T-helper 17 cell (primary cell): ENCODE measurements around the gene ART5. TPM values are rescaled to one million over a fixed set of nuclear protein-coding genes. Genes with fewer than 3 reads are reported as not detected.

Source experiments
- ATAC-seq: fragments of 150-1000 bp; cut with Tn5 transposase; 2 replicates; pipeline ENCODE4 v1.10.0; 2021; ENCODE audit warnings: mild to moderate bottlenecking, moderate library complexity
- DNase-seq, 3 donors: peaks; one replicate each; pipeline versions ENCODE4 v3.0.0 to v3.0.0-alpha.2; 2020 to 2021
- H3K9me3 ChIP-seq: one replicate; pipeline ENCODE4 v1.7.0; 2013; ENCODE audit warnings: low read length, mild to moderate bottlenecking; ENCODE audit not compliant: control insufficient read depth, poor library complexity, severe bottlenecking
- H3K27ac Mint-ChIP-seq: one replicate; pipeline ENCODE4 v1.8.0; 2022; ENCODE audit warnings: mild to moderate bottlenecking, moderate library complexity, mixed read lengths
- H3K27me3 Mint-ChIP-seq: one replicate; pipeline ENCODE4 v1.8.0; 2022; ENCODE audit warnings: mixed read lengths
- H3K36me3 Mint-ChIP-seq: one replicate; pipeline ENCODE4 v1.8.0; 2022; ENCODE audit warnings: low read depth, mixed read lengths
- H3K4me1 Mint-ChIP-seq: one replicate; pipeline ENCODE4 v1.8.0; 2022; ENCODE audit warnings: mild to moderate bottlenecking, mixed read lengths
- H3K4me3 Mint-ChIP-seq: one replicate; pipeline ENCODE4 v1.8.0; 2022; ENCODE audit warnings: mild to moderate bottlenecking, moderate library complexity, mixed read lengths
- total RNA-seq, 4 donors: library from RNA in 2 of 4; stranded (reverse) in 2 of 4; gene quantifications; one replicate each; pipeline ENCODE4 v1.2.3 and lab custom pipeline; 2022 to 2026

The ART5 gene
- total RNA-seq, 2 donors from 2014 or later, result not detected

GRCh38 chr11:3626250-3626960, 15.4 kb downstream of the ART5 start:
- Mint-ChIP-seq H3K27ac (no peak overlapping the region), H3K36me3 (peaks cover 2% of the 10 kb centered on the region), H3K4me1 (peaks cover 11% of the 10 kb centered on the region), H3K27me3 (peaks cover 5% of the 10 kb centered on the region), H3K4me3 (no peak overlapping the region)
- no peaks in the 10 kb centered on the region for H3K9me3 ChIP-seq
- no peak for DNase-seq
- no peak for ATAC-seq

- H3K4me3 Mint-ChIP-seq, result no peak overlapping the region
- no peaks in the 10 kb centered on the region for H3K9me3 ChIP-seq
- DNase-seq (no peak), ATAC-seq (no peak)
- peaks cover 12% of the 10 kb centered on the region for H3K4me1 Mint-ChIP-seq
- H3K27ac Mint-ChIP-seq, result no peak overlapping the region
- H3K36me3 Mint-ChIP-seq, result peaks cover 2% of the 10 kb centered on the region
- H3K27me3 Mint-ChIP-seq, result peaks cover 5% of the 10 kb centered on the region
Observed at GRCh38 chr11:3623767-3624458, 17.9 kb downstream of the ART5 start.

DNA sequence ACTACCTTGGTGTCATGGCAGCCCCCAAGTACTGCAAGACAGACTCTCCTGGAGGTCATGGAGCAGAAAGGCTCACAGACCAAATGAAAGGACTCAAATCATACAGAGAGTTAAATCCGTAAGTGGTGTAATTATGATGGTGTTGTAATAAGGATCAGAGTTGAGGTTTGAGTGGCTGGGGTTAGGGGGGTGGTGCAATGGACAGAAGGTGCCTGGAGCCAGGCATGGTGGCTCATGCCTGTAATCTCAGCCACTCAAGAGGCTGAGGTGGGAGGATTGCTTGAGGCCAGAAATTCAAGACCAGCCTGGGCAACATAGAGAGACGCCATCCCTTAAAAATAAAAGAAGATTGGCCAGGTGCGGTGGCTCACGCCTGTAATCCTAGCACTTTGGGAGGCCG, 18.7 kb downstream of the ART5 start:
- peaks cover 5% of the 10 kb centered on the region for H3K27me3 Mint-ChIP-seq
- no peaks in the 10 kb centered on the region for H3K9me3 ChIP-seq
- H3K4me3 Mint-ChIP-seq, result no peak overlapping the region
- DNase-seq (no peak), ATAC-seq (no peak)
- H3K27ac Mint-ChIP-seq, result no peak overlapping the region
- peaks cover 12% of the 10 kb centered on the region for H3K4me1 Mint-ChIP-seq
- peaks cover 2% of the 10 kb centered on the region for H3K36me3 Mint-ChIP-seq

GRCh38 chr11:3622521-3622920, 19.3 kb downstream of the ART5 start:
- Mint-ChIP-seq H3K36me3 (peaks cover 2% of the 10 kb centered on the region), H3K4me1 (peaks cover 12% of the 10 kb centered on the region), H3K4me3 (no peak overlapping the region), H3K27ac (no peak overlapping the region), H3K27me3 (peaks cover 5% of the 10 kb centered on the region)
- ATAC-seq (no peak), DNase-seq (no peak)
- no peaks in the 10 kb centered on the region for H3K9me3 ChIP-seq

GRCh38 chr11:3617990-3618389, 23.8 kb downstream of the ART5 start:
- ATAC-seq, result no peak
- peaks cover 22% of the 10 kb centered on the region for H3K4me1 Mint-ChIP-seq
- H3K27me3 Mint-ChIP-seq, result peaks cover 11% of the 10 kb centered on the region
- peak overlapping the region; percentile 69 for H3K27ac Mint-ChIP-seq
- H3K4me3 Mint-ChIP-seq, result no peak overlapping the region
- peaks cover 2% of the 10 kb centered on the region for H3K36me3 Mint-ChIP-seq
- DNase-seq, result no peak
- no peaks in the 10 kb centered on the region for H3K9me3 ChIP-seq

DNA sequence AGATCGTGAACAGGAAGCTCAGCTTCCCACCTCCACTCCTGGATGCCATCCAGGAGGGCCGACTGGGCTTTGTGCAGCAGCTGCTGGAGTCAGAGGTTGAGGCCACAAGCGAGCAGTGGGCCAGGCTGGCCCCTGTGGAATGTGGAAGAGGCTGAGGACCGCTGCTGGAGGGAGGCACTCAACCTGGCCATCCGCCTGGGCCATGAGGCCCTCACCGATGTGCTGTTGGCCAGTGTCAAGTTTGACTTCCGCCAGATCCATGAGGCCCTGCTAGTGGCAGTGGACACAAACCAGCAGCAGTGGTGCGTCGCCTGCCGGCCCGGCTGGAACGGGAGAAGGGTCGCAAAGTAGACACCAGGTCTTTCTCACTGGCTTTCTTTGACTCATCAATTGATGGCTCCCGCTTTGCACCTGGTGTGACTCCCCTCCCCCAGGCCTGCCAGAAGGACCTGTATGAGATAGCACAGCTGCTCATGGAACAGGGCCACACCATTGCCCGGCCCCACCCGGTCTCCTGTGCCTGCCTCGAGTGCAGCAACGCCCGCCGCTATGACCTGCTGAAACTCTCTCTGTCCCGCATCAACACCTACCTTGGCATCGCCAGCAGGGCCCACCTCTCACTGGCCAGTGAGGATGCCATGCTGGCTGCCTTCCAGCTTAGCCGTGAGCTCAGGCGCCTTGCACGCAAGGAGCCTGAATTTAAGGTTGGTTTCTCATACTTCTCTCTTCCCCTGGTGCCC, 24.9 kb downstream of the ART5 start:
- Mint-ChIP-seq H3K27me3 (peaks cover 11% of the 10 kb centered on the region), H3K36me3 (peaks cover 2% of the 10 kb centered on the region)

DNA sequence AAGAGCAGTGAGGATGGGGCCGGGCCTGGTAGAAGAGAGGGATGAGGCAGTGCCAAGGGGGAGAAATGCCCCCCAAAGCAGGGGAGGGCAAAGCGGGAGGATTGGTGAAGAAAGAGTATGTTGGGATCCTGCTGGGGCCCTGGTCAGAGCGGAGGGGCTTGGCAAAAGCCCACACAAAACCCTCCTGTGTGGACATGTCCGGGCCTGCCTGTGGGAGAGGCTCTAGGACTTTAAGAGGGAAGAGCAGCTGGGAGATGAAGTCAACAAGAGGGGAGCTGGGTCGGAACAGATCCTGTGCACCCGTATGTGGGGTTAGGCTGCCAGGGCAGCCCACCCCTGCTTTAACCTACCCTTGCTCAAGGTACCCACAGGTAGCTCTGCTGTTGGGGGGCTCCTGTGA, 25.8 kb downstream of the ART5 start:
- ATAC-seq (no peak), DNase-seq (no peak)
- Mint-ChIP-seq H3K4me1 (peaks cover 17% of the 10 kb centered on the region), H3K36me3 (no peaks in the 10 kb centered on the region), H3K4me3 (no peak overlapping the region), H3K27ac (peak overlapping the region; percentile 88), H3K27me3 (peaks cover 11% of the 10 kb centered on the region)
- no peaks in the 10 kb centered on the region for H3K9me3 ChIP-seq

More for the DNA sequence above, 24.9 kb downstream of the ART5 start:
- H3K9me3 ChIP-seq, result no peaks in the 10 kb centered on the region
- peak overlapping the region; percentile 69 for H3K27ac Mint-ChIP-seq
- no peak for ATAC-seq
- DNase-seq, result no peak
- H3K4me1 Mint-ChIP-seq, result peaks cover 19% of the 10 kb centered on the region
- no peak overlapping the region for H3K4me3 Mint-ChIP-seq

DNA sequence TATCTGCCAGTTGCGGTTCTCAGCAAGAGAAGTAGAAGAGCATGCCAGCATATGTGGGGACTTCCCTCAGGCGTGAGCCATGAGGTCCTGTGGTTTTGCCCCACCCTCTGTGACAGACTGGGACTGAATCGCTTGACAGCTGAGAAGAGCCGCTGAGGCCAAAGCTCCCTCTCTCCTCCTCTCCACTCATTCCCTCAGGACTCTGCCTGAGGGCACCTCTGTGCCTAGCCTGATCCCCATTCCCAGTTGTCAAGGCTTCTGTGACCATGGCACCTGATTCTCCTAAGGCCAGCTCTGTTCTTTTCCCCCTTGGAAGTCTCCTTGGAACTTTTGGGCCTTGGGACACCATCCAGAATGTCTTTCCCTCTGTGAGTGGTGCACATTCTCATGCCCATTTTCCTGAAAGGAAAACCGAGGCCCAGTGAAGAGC, 27.0 kb downstream of the ART5 start:
- no peaks in the 10 kb centered on the region for H3K9me3 ChIP-seq
- peak overlapping the region; percentile 88 for H3K27ac Mint-ChIP-seq
- peaks cover 15% of the 10 kb centered on the region for H3K4me1 Mint-ChIP-seq
- DNase-seq (peak in 2 of 3 donors; percentile 26 to 32), ATAC-seq (peak; percentile 98)
- H3K4me3 Mint-ChIP-seq, result peak overlapping the region; percentile 74
- H3K36me3 Mint-ChIP-seq, result no peaks in the 10 kb centered on the region
- peaks cover 11% of the 10 kb centered on the region for H3K27me3 Mint-ChIP-seq

DNA sequence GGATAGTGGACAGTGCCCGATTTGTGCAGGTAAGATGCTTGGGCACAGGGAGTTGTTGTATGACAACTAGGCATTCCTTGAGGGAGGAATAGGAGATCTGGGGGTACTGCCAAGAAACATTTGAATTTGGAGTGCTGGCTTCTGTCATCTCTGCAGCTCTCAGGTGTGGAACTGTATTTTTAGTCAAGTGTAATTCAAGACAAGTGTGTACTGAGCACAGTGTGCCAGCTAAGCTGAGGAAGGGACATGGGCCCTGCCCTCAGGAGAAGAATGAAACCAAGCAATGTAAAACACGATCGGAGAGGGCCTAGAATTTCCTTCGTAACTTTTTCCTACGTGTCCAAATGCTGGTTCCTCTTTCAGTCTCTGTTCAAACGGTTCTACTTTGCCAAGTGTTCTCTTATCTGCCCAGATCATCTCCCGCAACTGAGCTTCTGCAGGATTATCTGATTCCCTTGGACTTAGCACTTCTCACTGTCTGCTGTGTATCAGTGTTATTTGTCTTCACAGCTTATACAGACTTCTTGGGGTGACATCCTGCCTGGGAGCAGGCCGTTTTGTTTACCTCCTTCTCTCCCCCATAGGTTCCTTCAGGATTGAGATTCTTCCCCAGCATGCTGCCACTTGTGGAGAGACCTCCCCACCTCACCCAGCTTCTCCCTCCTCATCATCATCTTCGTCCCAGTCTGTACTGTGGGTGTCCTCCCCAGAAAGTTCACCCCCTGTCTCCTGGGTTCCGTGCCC, 27.6 kb downstream of the ART5 start:
- no peak for DNase-seq
- Mint-ChIP-seq H3K4me3 (peak overlapping the region; percentile 74), H3K27ac (peak overlapping the region; percentile 88), H3K36me3 (no peaks in the 10 kb centered on the region), H3K4me1 (peaks cover 15% of the 10 kb centered on the region), H3K27me3 (peaks cover 11% of the 10 kb centered on the region)
- no peaks in the 10 kb centered on the region for H3K9me3 ChIP-seq
- ATAC-seq, result peak; percentile 32

- ATAC-seq (no peak), DNase-seq (no peak)
- Mint-ChIP-seq H3K4me1 (peaks cover 15% of the 10 kb centered on the region), H3K36me3 (no peaks in the 10 kb centered on the region), H3K27me3 (peaks cover 11% of the 10 kb centered on the region), H3K4me3 (no peak overlapping the region), H3K27ac (no peak overlapping the region)
- no peaks in the 10 kb centered on the region for H3K9me3 ChIP-seq
Observed at GRCh38 chr11:3611976-3612678, 29.7 kb downstream of the ART5 start.

DNA sequence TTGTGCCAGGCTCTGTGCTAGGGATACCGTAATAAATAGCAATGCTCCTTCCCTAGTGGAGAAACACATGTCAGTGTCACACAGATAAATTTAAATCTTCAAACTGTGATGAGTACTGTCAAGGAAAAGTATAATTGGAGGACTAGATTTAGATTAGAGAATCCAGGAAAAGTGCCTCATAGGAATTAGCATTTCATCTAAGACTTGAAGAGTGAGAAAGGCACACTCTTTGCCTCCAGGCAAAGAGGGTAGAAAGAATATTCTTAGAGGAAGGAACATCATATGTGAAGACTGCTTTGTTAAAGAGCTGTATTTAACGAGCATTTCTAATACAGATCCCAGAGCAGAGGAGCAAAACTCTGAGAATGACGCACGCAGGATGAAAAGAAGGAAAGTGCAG, 30.9 kb downstream of the ART5 start:
- Mint-ChIP-seq H3K36me3 (no peaks in the 10 kb centered on the region), H3K4me1 (peaks cover 13% of the 10 kb centered on the region), H3K4me3 (no peak overlapping the region), H3K27ac (no peak overlapping the region), H3K27me3 (peaks cover 11% of the 10 kb centered on the region)
- ATAC-seq (no peak), DNase-seq (no peak)
- H3K9me3 ChIP-seq, result no peaks in the 10 kb centered on the region

- peaks cover 13% of the 10 kb centered on the region for H3K4me1 Mint-ChIP-seq
- no peak overlapping the region for H3K4me3 Mint-ChIP-seq
- H3K9me3 ChIP-seq, result no peaks in the 10 kb centered on the region
- no peaks in the 10 kb centered on the region for H3K36me3 Mint-ChIP-seq
- H3K27ac Mint-ChIP-seq, result no peak overlapping the region
- peak; percentile 44 for ATAC-seq
- H3K27me3 Mint-ChIP-seq, result peaks cover 4% of the 10 kb centered on the region
- DNase-seq, result no peak
Observed at GRCh38 chr11:3609416-3610265, 32.2 kb downstream of the ART5 start.
